IMR-90 (cell line): ENCODE results near the gene DCLK1. TPM values are rescaled to one million over a fixed set of nuclear protein-coding genes. Genes with fewer than 3 reads are reported as not detected.

ENCODE experiments used
- ATAC-seq: fragments of 200-7000 bp; cut with Tn5 transposase; 2 replicates; pipeline ENCODE4 v1.9.1; 2020; ENCODE audit warnings: low read depth, mild to moderate bottlenecking, moderate library complexity
- BruUV-seq: library from RNA; stranded (reverse); fragments of 400-500 nt; replicated peaks from 2 replicates; lab custom pipeline; 2021; lab: Mats Ljungman, UMichigan
- CTCF ChIA-PET: fragments of 300-600 bp; formaldehyde crosslinking; extraction: SDS; loops from one replicate; lab custom pipeline; 2021; ENCODE audit warnings: antibody characterized with exemption; lab: Yijun Ruan, JAX
- POLR2A ChIA-PET: fragments of 300-600 bp; sonication (Branson Sonifier 250); formaldehyde crosslinking; loops from one replicate; lab custom pipeline; 2022; ENCODE audit warnings: antibody characterized with exemption; ENCODE audit not compliant: unreplicated experiment; lab: Charles Lee
- DNase-seq: peaks from one replicate; pipeline ENCODE4 v3.0.0; 2013
- H2AFZ ChIP-seq: replicated peaks from 2 replicates; pipeline ENCODE3; 2013; ENCODE audit warnings: low read length, mild to moderate bottlenecking; ENCODE audit not compliant: poor library complexity
- H2AK5ac ChIP-seq: 2 replicates; pipeline ENCODE4 v1.6.1; 2013; ENCODE audit warnings: low read depth, low read length, inconsistent platforms
- H2AK9ac ChIP-seq: replicated peaks from 2 replicates; pipeline ENCODE3; 2013; ENCODE audit warnings: mild to moderate bottlenecking, low read depth, low read length, moderate library complexity; ENCODE audit not compliant: poor library complexity
- H2BK120ac ChIP-seq: 2 replicates; pipeline ENCODE4 v1.6.1; 2013; ENCODE audit warnings: low read depth, low read length, inconsistent platforms
- H2BK15ac ChIP-seq: 3 replicates; pipeline ENCODE4 v1.6.1; 2013; ENCODE audit warnings: low read depth, low read length, inconsistent platforms
- H2BK20ac ChIP-seq: 2 replicates; pipeline ENCODE4 v1.6.1; 2013; ENCODE audit warnings: low read depth, mild to moderate bottlenecking, inconsistent platforms, low read length, moderate library complexity
- H2BK5ac ChIP-seq: 2 replicates; pipeline ENCODE4 v1.6.1; 2013; ENCODE audit warnings: mild to moderate bottlenecking, low read depth, low read length, inconsistent platforms; ENCODE audit not compliant: poor library complexity, severe bottlenecking
- H3K14ac ChIP-seq: replicated peaks from 2 replicates; pipeline ENCODE4 v1.6.1; 2013; ENCODE audit warnings: low read depth, low read length, inconsistent platforms
- H3K18ac ChIP-seq: 2 replicates; pipeline ENCODE4 v1.6.1; 2013; ENCODE audit warnings: low read depth, low read length, control low read depth
- H3K23ac ChIP-seq: 2 replicates; pipeline ENCODE4 v1.6.1; 2013; ENCODE audit warnings: low read depth, low read length, inconsistent platforms
- H3K27ac ChIP-seq: 2 replicates; pipeline ENCODE4 v1.5.1; 2013; ENCODE audit warnings: mild to moderate bottlenecking, control low read depth, low read length; ENCODE audit not compliant: insufficient read depth
- H3K27me3 ChIP-seq: 2 replicates; pipeline ENCODE4 v1.6.1; 2013; ENCODE audit warnings: low read length; ENCODE audit not compliant: control insufficient read depth, insufficient read depth
- H3K36me3 ChIP-seq: 2 replicates; pipeline ENCODE4 v1.6.1; 2013; ENCODE audit warnings: low read length, mixed read lengths; ENCODE audit not compliant: control insufficient read depth, insufficient read depth
- H3K4ac ChIP-seq: 2 replicates; pipeline ENCODE4 v1.6.1; 2013; ENCODE audit warnings: low read depth, low read length, inconsistent platforms
- H3K4me1 ChIP-seq: 2 replicates; pipeline ENCODE4 v1.6.1; 2013; ENCODE audit warnings: low read length, mixed read lengths; ENCODE audit not compliant: control insufficient read depth, insufficient read depth
- H3K4me2 ChIP-seq: 2 replicates; pipeline ENCODE4 v1.6.1; 2013; ENCODE audit warnings: low read depth, mild to moderate bottlenecking, control low read depth, low read length, moderate library complexity
- H3K4me3 ChIP-seq: 2 replicates; pipeline ENCODE4 v1.5.1; 2013; ENCODE audit warnings: low read depth, mild to moderate bottlenecking, control low read depth, low read length, moderate library complexity; ENCODE audit not compliant: insufficient read depth
- H3K56ac ChIP-seq: 2 replicates; pipeline ENCODE4 v1.6.1; 2013; ENCODE audit warnings: low read length, inconsistent platforms; ENCODE audit not compliant: insufficient read depth; ENCODE audit errors: extremely low read depth
- H3K79me1 ChIP-seq, 2 experiments: 2 replicates each; pipeline ENCODE4 v1.6.1; 2013; ENCODE audit warnings: low read length in 2 of 2, inconsistent platforms in 1 of 2, low read depth in 1 of 2
- H3K9ac ChIP-seq: 2 replicates; pipeline ENCODE4 v1.6.1; 2013; ENCODE audit warnings: low read depth, low read length, control low read depth
- H3K9me1 ChIP-seq: 2 replicates; pipeline ENCODE4 v1.6.1; 2013; ENCODE audit warnings: low read length, inconsistent platforms; ENCODE audit not compliant: insufficient read depth
- H3K9me3 ChIP-seq: 2 replicates; pipeline ENCODE4 v1.6.1; 2013; ENCODE audit warnings: low read length; ENCODE audit not compliant: control insufficient read depth, insufficient read depth
- H4K20me1 ChIP-seq: 2 replicates; pipeline ENCODE4 v1.6.1; 2013; ENCODE audit warnings: low read length, inconsistent platforms; ENCODE audit not compliant: insufficient read depth
- H4K5ac ChIP-seq: 2 replicates; pipeline ENCODE4 v1.6.1; 2013; ENCODE audit warnings: mild to moderate bottlenecking, low read depth, low read length, control low read depth
- H4K8ac ChIP-seq, 2 experiments: 2 replicates each; pipeline ENCODE4 v1.6.1; 2013; ENCODE audit warnings: low read depth in 2 of 2, low read length in 2 of 2, control low read depth in 1 of 2, inconsistent platforms in 1 of 2
- H4K91ac ChIP-seq: 2 replicates; pipeline ENCODE4 v1.6.1; 2013; ENCODE audit warnings: low read depth, low read length, inconsistent platforms; ENCODE audit not compliant: insufficient read depth
- BHLHE40 ChIP-seq: fragments of 150-350 bp; IDR thresholded peaks from 2 replicates; pipeline ENCODE4 v1.6.1; 2016; ENCODE audit warnings: mild to moderate bottlenecking, low read depth, low read length
- CEBPB ChIP-seq: IDR thresholded peaks from 2 replicates; pipeline ENCODE4 v1.6.1; 2012; ENCODE audit warnings: low read depth, low read length, improper control_type of control experiment
- CHD1 ChIP-seq: IDR thresholded peaks from 2 replicates; pipeline ENCODE4 v1.6.1; 2012; ENCODE audit warnings: low read depth, low read length, improper control_type of control experiment
- FOS ChIP-seq: fragments of 150-350 bp; IDR thresholded peaks from 2 replicates; pipeline ENCODE4 v1.6.1; 2016; ENCODE audit warnings: low read depth, low read length
- MAFK ChIP-seq: IDR thresholded peaks from 2 replicates; pipeline ENCODE4 v1.6.1; 2012; ENCODE audit warnings: low read depth, low read length, improper control_type of control experiment
- MAZ ChIP-seq: IDR thresholded peaks from 2 replicates; pipeline ENCODE4 v1.6.1; 2012; ENCODE audit warnings: low read depth, mild to moderate bottlenecking, low read length, improper control_type of control experiment, moderate library complexity, borderline replicate concordance
- MXI1 ChIP-seq: IDR thresholded peaks from 2 replicates; pipeline ENCODE4 v1.6.1; 2012; ENCODE audit warnings: low read depth, mild to moderate bottlenecking, low read length, moderate library complexity, borderline replicate concordance
- NFE2L2 ChIP-seq: fragments of 150-350 bp; IDR thresholded peaks from 2 replicates; pipeline ENCODE4 v1.6.1; 2016; ENCODE audit warnings: low read depth, mild to moderate bottlenecking, low read length
- POLR2A ChIP-seq: IDR thresholded peaks from 2 replicates; pipeline ENCODE4 v1.6.1; 2012; ENCODE audit warnings: mild to moderate bottlenecking, low read depth, low read length
- RAD21 ChIP-seq: IDR thresholded peaks from 2 replicates; pipeline ENCODE4 v1.6.1; 2012; ENCODE audit warnings: low read length, improper control_type of control experiment
- RCOR1 ChIP-seq: IDR thresholded peaks from 2 replicates; pipeline ENCODE4 v1.6.1; 2012; ENCODE audit warnings: mild to moderate bottlenecking, low read length, improper control_type of control experiment; ENCODE audit not compliant: insufficient replicate concordance
- RFX5 ChIP-seq: IDR thresholded peaks from 2 replicates; pipeline ENCODE4 v1.8.0; 2012; ENCODE audit warnings: low read depth, mild to moderate bottlenecking, low read length, moderate library complexity
- SMC3 ChIP-seq: fragments of 150-350 bp; IDR thresholded peaks from 2 replicates; pipeline ENCODE4 v1.6.1; 2016; ENCODE audit warnings: low read depth, mild to moderate bottlenecking, antibody characterized with exemption, low read length, moderate library complexity
- WGBS, 2 experiments: methylation state at CpG; one replicate each; pipeline versions ENCODE4 v1.1.5 to v1.1.7; 2013; ENCODE audit warnings: missing lambda C conversion rate in 2 of 2; ENCODE audit not compliant: insufficient read length in 1 of 2; ENCODE audit errors: extremely low coverage in 2 of 2; 5-methylcytosine and 5-hydroxymethylcytosine counted together
- dilution Hi-C: fragments of 300-500 bp; cut with HindIII; formaldehyde crosslinking; loops from one replicate; pipeline ENCODE4 v1.14.3; 2018; ENCODE audit warnings: low sequenced_read_pairs; ENCODE audit not compliant: unreplicated experiment
- in situ Hi-C: fragments of 300-500 bp; cut with MboI; formaldehyde crosslinking; loops from 3 replicates; pipeline ENCODE4 v1.14.3; 2019; ENCODE audit warnings: low sequenced_read_pairs, inconsistent platforms, mixed read lengths
- intact Hi-C: fragments of 100-400 bp; cut with micrococcal nuclease; formaldehyde crosslinking; loops from 2 replicates; pipeline ENCODE4 v1.10.0; 2022
- polyA plus RNA-seq, 3 experiments: library from polyadenylated mRNA; depleted of rRNA; stranded (reverse); fragments of >200 nt; gene quantifications; 2 replicates each; pipeline ENCODE4 v1.2.3, GENCODE V29; 2012; ENCODE audit warnings: low replicate concordance in 1 of 3
- total RNA-seq: library from RNA; depleted of rRNA; stranded (reverse); fragments of >200 nt; gene quantifications from 2 replicates; pipeline ENCODE4 v1.2.3, GENCODE V29; 2012
- TF ChIP-seq, protein P1 (sequence below): conservative IDR thresholded peaks from 2 replicates; pipeline ENCODE4 v1.5.1; 2012; ENCODE audit warnings: mild to moderate bottlenecking, low read depth, low read length, improper control_type of control experiment
- TF ChIP-seq, protein P2 (sequence below): fragments of 150-350 bp; IDR thresholded peaks from 2 replicates; pipeline ENCODE4 v1.6.1; 2016; ENCODE audit warnings: low read depth, mild to moderate bottlenecking, low read length, moderate library complexity, borderline replicate concordance
- TF ChIP-seq, protein P3 (sequence below): fragments of 150-350 bp; IDR thresholded peaks from 2 replicates; pipeline ENCODE4 v1.6.1; 2017; ENCODE audit warnings: mild to moderate bottlenecking, antibody characterized with exemption, low read length, low read depth

The DCLK1 gene
- total and polyA plus RNA-seq, 2 of the 4 experiments (the other 2 are of a cell fraction) = under 0.01 to 0.02 TPM

DNA sequence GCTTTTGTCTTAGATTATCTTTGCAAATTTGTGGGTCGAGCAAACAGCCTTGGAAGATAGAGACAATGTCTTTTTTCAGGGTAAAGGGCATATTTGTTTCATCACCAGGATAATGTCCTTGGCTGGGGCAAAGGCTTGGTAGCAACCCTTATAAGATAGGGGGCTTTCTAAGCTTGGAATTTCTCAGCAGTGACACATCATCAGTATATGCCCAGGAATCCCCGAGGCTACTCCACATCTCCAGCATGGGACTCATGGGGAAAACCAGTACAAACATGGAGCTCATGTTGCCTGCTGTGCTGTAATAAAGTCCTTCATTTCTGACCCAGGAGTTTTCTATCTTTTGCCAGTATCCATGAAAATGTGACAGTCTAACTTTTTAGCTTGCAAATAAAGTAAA is 77.1 kb downstream of the DCLK1 start:
- Histone ChIP-seq H2BK15ac (no peak overlapping the region), H3K4ac (no peak overlapping the region), H3K18ac (no peak overlapping the region), H3K14ac (no peak overlapping the region), H3K23ac (no peak overlapping the region), H2BK120ac (no peak overlapping the region), H4K91ac (no peak overlapping the region), H3K27ac (no peak overlapping the region), H4K5ac (no peak overlapping the region), H3K79me1 (no peaks in the 10 kb centered on the region), H2BK5ac (no peak overlapping the region), H3K36me3 (no peaks in the 10 kb centered on the region), H3K4me3 (no peak overlapping the region), H3K56ac (no peak overlapping the region), H2AK5ac (no peak overlapping the region), H3K9me3 (no peaks in the 10 kb centered on the region), H3K4me1 (no peaks in the 10 kb centered on the region), H2BK20ac (no peak overlapping the region), H3K9ac (no peak overlapping the region), H3K4me2 (no peak overlapping the region), H3K27me3 (no peaks in the 10 kb centered on the region), H4K20me1 (no peaks in the 10 kb centered on the region), H4K8ac (no peak overlapping the region), H2AK9ac (no peak overlapping the region), H3K9me1 (no peaks in the 10 kb centered on the region), H2AFZ (no peak overlapping the region)
- intact Hi-C loops = no loop called here
- no peak for ATAC-seq
- no peak for DNase-seq
- TF ChIP-seq, protein P1, sequence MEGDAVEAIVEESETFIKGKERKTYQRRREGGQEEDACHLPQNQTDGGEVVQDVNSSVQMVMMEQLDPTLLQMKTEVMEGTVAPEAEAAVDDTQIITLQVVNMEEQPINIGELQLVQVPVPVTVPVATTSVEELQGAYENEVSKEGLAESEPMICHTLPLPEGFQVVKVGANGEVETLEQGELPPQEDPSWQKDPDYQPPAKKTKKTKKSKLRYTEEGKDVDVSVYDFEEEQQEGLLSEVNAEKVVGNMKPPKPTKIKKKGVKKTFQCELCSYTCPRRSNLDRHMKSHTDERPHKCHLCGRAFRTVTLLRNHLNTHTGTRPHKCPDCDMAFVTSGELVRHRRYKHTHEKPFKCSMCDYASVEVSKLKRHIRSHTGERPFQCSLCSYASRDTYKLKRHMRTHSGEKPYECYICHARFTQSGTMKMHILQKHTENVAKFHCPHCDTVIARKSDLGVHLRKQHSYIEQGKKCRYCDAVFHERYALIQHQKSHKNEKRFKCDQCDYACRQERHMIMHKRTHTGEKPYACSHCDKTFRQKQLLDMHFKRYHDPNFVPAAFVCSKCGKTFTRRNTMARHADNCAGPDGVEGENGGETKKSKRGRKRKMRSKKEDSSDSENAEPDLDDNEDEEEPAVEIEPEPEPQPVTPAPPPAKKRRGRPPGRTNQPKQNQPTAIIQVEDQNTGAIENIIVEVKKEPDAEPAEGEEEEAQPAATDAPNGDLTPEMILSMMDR = no peak
- TF ChIP-seq MXI1 (no peak), RFX5 (no peak), NFE2L2 (no peak), SMC3 (no peak), FOS (no peak), CHD1 (no peak), RCOR1 (no peak), BHLHE40 (no peak), MAFK (no peak), MAZ (no peak), CEBPB (no peak), RAD21 (no peak), POLR2A (no peak)
- TF ChIP-seq, protein P2, sequence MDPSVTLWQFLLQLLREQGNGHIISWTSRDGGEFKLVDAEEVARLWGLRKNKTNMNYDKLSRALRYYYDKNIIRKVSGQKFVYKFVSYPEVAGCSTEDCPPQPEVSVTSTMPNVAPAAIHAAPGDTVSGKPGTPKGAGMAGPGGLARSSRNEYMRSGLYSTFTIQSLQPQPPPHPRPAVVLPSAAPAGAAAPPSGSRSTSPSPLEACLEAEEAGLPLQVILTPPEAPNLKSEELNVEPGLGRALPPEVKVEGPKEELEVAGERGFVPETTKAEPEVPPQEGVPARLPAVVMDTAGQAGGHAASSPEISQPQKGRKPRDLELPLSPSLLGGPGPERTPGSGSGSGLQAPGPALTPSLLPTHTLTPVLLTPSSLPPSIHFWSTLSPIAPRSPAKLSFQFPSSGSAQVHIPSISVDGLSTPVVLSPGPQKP = no peak
- TF ChIP-seq, protein P3, sequence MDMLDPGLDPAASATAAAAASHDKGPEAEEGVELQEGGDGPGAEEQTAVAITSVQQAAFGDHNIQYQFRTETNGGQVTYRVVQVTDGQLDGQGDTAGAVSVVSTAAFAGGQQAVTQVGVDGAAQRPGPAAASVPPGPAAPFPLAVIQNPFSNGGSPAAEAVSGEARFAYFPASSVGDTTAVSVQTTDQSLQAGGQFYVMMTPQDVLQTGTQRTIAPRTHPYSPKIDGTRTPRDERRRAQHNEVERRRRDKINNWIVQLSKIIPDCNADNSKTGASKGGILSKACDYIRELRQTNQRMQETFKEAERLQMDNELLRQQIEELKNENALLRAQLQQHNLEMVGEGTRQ = no peak
- BruUV-seq = no TSS peak
- no CpG with 5 or more reads among the region's 2 CpGs for WGBS, 2 experiments
- ChIA-PET CTCF (no interaction called here), POLR2A (no interaction called here)
- dilution Hi-C loops = no loop called here
- in situ Hi-C loops = no loop called here
